ENCODE results near the gene PCDHB1. TPM values are rescaled to one million over a fixed set of nuclear protein-coding genes. Genes with fewer than 3 reads are reported as not detected.
"Not testable (repeated sequence)": the region's sequence is repeated elsewhere in the genome, so short reads cannot be mapped to it uniquely, and the experiment has no call there.

Gene PCDHB1
- total RNA-seq, 1 donor from 2014 or later, result not detected

DNA sequence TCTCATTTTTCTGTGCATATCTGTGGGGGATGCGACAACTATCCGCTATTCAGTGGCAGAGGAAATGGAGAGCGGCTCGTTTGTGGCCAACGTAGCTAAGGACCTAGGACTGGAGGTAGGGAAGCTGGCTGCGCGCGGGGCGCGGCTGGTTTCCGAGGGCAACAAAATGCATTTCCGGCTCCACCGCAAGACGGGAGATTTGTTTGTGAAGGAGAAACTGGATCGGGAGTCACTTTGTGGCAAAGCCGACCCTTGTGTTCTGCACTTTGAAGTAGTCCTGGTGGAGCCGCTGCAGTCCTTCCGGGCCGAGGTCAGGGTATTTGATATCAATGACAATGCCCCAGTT, 320 bp downstream of the PCDHB1 start:
- no peak for DNase-seq (ENCODE audit: low spot score)

DNA sequence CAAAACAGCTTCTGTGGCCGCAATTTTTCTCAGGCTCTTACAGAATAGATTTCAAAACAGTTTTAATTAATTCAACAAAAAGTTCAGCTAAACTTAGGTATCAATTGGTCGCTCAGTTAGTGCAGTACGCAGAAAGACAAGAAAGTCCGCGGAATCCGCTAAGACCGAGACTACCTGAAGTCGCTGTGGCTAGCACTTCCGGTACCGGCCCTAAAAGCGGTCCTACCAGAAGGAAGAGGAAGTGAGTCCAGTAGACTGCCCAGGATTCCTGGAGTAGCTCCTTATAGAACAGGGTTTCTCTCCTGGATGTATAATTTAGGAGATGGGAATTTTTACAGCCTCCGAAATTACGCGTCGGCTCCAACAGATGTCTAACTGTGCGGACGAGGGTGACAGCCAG, 26.7 kb downstream of the PCDHB1 start:
- no peak for ATAC-seq

More for the DNA sequence above, 320 bp downstream of the PCDHB1 start:
- peak; percentile 59 for ATAC-seq

DNA sequence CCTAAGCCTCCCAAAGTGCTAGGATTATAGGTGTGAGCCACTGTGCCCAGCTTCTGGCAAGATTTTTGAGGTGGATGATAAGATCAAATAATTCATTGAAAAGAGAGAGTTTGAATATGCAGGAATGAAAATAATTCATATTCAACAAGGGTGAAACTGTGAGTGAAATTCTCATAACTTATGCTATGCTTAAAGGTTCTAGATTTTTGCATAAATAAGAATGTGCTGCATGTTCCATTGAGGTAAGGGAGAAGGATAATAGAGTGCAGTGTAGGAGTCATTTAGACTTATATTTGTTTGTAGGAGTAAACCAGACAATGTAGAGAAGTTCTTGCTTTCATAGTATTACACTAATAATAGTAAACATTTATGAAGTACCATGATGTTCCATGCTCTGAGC, 31.1 kb downstream of the PCDHB1 start:
- DNase-seq (ENCODE audit: low spot score), result no peak
- no peak for ATAC-seq

More for the DNA sequence above, 26.7 kb downstream of the PCDHB1 start:
- no peak for DNase-seq (ENCODE audit: low spot score)

DNA sequence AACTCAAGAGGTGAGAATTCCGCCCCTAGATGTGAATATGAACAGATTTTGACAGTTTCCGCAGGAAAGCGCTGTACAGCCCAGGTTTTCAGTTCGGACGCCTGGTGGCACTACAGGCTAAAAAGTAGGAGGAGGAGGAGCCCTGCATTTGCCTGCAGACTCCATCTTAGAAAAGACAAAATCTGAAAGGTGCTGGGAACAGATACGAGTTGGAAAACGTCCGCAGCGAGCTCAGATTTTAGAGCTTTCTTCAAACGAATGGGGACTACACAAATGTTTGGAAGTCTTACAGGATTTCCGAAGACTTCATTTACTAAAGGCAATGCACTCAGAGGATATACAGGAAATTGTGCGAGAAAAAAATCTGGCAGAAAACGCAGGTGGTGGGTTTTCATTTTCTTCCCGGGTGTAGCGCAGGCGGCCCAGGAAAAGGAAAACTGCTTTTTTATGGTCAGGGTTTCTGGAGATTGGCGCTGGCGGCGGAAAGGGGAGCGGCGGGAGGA, 33.4 kb downstream of the PCDHB1 start:
- ATAC-seq, result peak; percentile 100
- DNase-seq (ENCODE audit: low spot score), result peak; percentile 55

DNA sequence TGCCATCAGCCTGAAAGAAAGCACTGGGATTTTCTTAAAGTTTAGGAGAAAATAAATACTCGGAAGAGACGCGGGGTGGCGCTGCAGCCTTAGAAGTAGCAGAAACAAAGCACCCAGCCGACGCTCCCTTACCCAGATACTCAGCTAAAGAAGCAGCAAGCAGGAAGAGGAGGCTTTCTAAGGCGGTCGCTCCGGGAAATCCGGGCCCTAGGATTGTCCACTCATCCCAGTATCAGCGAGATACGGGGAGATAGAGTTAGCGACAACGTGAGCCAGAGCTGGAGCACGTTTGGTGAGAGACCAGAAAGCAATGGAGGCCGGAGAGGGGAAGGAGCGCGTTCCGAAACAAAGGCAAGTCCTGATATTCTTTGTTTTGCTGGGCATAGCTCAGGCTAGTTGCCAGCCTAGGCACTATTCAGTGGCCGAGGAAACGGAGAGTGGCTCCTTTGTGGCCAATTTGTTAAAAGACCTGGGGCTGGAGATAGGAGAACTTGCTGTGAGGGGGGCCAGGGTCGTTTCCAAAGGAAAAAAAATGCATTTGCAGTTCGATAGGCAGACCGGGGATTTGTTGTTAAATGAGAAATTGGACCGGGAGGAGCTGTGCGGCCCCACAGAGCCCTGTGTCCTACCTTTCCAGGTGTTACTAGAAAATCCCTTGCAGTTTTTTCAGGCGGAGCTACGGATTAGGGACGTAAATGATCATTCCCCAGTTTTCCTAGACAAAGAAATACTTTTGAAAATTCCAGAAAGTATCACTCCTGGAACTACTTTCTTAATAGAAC, 43.5 kb downstream of the PCDHB1 start, which contains the start of gene PCDHB2:
Gene PCDHB2 (plus strand): TSS at position 135 of the 782 bp plus-strand sequence. CDS start 176 bp downstream, at position 311.
- DNase-seq (ENCODE audit: low spot score), result no peak
- no peak for ATAC-seq

DNA sequence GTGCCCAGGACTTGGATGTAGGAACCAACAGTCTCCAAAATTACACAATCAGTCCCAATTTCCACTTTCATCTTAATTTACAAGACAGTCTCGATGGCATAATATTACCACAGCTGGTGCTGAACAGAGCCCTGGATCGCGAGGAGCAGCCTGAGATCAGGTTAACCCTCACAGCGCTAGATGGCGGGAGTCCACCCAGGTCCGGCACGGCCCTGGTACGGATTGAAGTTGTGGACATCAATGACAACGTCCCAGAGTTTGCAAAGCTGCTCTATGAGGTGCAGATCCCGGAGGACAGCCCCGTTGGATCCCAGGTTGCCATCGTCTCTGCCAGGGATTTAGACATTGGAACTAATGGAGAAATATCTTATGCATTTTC, 44.1 kb downstream of the PCDHB1 start:
- no peak for ATAC-seq
- DNase-seq (ENCODE audit: low spot score), result no peak

DNA sequence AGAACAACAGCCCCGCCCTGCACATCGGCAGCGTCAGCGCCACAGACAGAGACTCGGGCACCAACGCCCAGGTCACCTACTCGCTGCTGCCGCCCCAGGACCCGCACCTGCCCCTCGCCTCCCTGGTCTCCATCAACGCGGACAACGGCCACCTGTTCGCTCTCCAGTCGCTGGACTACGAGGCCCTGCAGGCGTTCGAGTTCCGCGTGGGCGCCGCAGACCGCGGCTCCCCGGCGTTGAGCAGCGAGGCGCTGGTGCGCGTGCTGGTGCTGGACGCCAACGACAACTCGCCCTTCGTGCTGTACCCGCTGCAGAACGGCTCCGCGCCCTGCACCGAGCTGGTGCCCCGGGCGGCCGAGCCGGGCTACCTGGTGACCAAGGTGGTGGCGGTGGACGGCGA, 45.0 kb downstream of the PCDHB1 start:
- ATAC-seq; DNase-seq (ENCODE audit: low spot score): not testable (repeated sequence)

DNA sequence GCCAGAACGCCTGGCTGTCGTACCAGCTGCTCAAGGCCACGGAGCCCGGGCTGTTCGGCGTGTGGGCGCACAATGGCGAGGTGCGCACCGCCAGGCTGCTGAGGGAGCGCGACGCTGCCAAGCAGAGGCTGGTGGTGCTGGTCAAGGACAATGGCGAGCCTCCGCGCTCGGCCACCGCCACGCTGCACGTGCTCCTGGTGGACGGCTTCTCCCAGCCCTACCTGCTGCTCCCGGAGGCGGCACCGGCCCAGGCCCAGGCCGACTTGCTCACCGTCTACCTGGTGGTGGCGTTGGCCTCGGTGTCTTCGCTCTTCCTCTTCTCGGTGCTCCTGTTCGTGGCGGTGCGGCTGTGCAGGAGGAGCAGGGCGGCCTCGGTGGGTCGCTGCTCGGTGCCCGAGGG, 45.4 kb downstream of the PCDHB1 start:
- ATAC-seq; DNase-seq (ENCODE audit: low spot score): not testable (repeated sequence)

DNA sequence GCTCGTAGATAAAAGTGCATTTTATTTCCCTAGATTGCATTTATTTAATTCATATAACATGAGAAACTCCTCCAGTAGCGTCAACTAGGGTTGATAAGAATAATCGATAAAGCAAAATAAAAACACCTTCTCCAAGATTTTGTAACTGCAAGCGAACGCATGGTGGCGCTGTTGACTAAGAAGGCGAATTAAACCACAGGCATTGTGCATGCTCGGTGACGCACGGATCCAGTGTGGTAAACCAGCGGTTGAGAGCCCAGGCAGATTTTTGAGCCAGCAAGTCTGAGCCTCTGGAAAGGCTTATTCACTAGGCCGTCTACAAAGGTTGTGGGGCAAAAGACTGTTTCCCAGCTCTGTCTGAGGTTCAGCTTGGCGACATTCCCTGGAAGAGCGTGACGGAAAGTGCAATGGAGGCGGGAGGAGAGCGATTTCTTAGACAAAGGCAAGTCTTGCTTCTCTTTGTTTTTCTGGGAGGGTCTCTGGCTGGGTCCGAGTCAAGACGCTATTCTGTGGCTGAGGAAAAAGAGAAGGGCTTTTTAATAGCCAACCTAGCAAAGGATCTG, 49.1 kb downstream of the PCDHB1 start, which contains the start of gene PCDHB3:
Gene PCDHB3 (plus strand): TSS at position 231 of the 563 bp plus-strand sequence. CDS start 177 bp downstream, at position 408.
- DNase-seq (ENCODE audit: low spot score), result no peak
- ATAC-seq, result no peak

DNA sequence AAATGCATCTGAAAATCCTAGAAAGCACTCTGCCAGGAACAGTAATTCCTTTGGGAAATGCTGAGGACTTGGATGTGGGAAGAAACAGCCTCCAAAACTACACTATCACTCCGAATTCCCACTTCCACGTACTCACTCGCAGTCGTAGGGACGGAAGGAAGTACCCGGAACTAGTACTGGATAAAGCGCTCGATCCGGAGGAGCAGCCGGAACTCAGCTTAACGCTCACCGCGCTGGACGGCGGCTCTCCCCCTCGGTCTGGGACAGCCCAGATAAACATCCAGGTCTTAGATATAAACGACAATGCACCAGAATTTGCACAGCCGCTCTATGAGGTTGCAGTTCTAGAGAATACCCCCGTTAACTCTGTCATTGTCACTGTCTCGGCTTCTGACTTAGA, 49.9 kb downstream of the PCDHB1 start:
- no peak for ATAC-seq
- DNase-seq (ENCODE audit: low spot score), result no peak

DNA sequence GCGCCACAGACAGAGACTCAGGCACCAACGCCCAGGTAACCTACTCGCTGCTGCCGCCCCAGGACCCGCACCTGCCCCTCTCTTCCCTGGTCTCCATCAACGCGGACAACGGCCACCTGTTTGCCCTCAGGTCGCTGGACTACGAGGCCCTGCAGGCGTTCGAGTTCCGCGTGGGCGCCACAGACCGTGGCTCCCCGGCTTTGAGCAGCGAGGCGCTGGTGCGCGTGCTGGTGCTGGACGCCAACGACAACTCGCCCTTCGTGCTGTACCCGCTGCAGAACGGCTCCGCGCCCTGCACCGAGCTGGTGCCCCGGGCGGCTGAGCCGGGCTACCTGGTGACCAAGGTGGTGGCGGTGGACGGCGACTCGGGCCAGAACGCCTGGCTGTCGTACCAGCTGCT, 50.9 kb downstream of the PCDHB1 start:
- not testable (repeated sequence) for DNase-seq (ENCODE audit: low spot score)

DNA sequence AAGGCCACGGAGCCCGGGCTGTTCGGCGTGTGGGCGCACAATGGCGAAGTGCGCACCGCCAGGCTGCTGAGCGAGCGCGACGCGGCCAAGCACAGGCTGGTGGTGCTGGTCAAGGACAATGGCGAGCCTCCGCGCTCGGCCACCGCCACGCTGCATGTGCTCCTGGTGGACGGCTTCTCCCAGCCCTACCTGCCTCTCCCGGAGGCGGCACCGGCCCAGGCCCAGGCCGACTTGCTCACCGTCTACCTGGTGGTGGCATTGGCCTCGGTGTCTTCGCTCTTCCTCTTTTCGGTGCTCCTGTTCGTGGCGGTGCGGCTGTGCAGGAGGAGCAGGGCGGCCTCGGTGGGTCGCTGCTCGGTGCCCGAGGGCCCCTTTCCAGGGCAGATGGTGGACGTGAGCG, 51.3 kb downstream of the PCDHB1 start:
- ATAC-seq; DNase-seq (ENCODE audit: low spot score): not testable (repeated sequence)

More for the DNA sequence above, 50.9 kb downstream of the PCDHB1 start:
- not testable (repeated sequence) for ATAC-seq

DNA sequence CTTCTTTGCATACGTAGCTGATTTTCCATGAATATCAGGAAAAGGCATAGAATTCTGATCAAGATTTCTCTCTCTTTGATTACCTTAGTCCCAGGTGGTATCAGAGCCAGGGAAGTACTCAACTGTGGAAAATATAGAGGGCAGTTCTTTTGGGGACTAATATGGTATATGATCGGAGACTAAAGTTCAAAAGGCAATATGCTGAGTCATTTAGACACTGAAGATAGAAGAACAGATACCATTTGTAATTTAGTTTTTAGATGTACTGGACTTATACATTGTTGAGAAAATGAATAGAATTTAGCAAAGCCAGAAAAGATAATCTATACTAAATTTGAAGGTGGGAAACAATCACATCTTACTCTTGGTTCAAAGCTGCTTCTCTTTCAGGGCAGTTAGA, 54.2 kb downstream of the PCDHB1 start:
- no peak for ATAC-seq
- DNase-seq (ENCODE audit: low spot score), result no peak

Other genes starting within 250 kb of the PCDHB1 start
- gene PCDHA4, start 244.3 kb upstream of the PCDHB1 start, total RNA-seq, result 0.05 TPM
- not detected for gene PCDHA5, start 229.8 kb upstream of the PCDHB1 start, total RNA-seq
- gene PCDHA6, start 223.4 kb upstream of the PCDHB1 start, total RNA-seq, result not detected
- gene PCDHA7, start 217.1 kb upstream of the PCDHB1 start, total RNA-seq, result not detected
- not detected for gene PCDHA8, start 210.2 kb upstream of the PCDHB1 start, total RNA-seq
- gene PCDHA9, start 203.0 kb upstream of the PCDHB1 start, total RNA-seq, result not detected
- gene PCDHA10, start 195.5 kb upstream of the PCDHB1 start, total RNA-seq, result not detected
- gene PCDHA11, start 182.4 kb upstream of the PCDHB1 start, total RNA-seq, result 0.23 TPM
- 0.08 TPM for gene PCDHA12, start 176.1 kb upstream of the PCDHB1 start, total RNA-seq
- 0.28 TPM for gene PCDHA13, start 169.2 kb upstream of the PCDHB1 start, total RNA-seq
- 0.28 TPM for gene PCDHAC1, start 125.1 kb upstream of the PCDHB1 start, total RNA-seq
- gene PCDHAC2, start 84.9 kb upstream of the PCDHB1 start, total RNA-seq, result 0.86 TPM
- gene PCDHB2, start 43.2 kb downstream of the PCDHB1 start, total RNA-seq, result 0.08 TPM
- gene PCDHB3, start 49.1 kb downstream of the PCDHB1 start, total RNA-seq, result 0.15 TPM
- 0.35 TPM for gene PCDHB4, start 70.4 kb downstream of the PCDHB1 start, total RNA-seq
- 0.33 TPM for gene PCDHB5, start 83.8 kb downstream of the PCDHB1 start, total RNA-seq
- 0.10 TPM for gene PCDHB6, start 98.7 kb downstream of the PCDHB1 start, total RNA-seq
- gene PCDHB7, start 121.3 kb downstream of the PCDHB1 start, total RNA-seq, result 0.25 TPM
- not detected for gene PCDHB8, start 126.4 kb downstream of the PCDHB1 start, total RNA-seq
- 0.58 TPM for gene PCDHB16, start 131.0 kb downstream of the PCDHB1 start, total RNA-seq
- gene PCDHB9, start 135.8 kb downstream of the PCDHB1 start, total RNA-seq, result 0.05 TPM
- gene PCDHB10, start 141.0 kb downstream of the PCDHB1 start, total RNA-seq, result 0.28 TPM
- 0.20 TPM for gene PCDHB11, start 148.3 kb downstream of the PCDHB1 start, total RNA-seq
- gene PCDHB12, start 157.3 kb downstream of the PCDHB1 start, total RNA-seq, result 0.28 TPM
- gene PCDHB13, start 162.5 kb downstream of the PCDHB1 start, total RNA-seq, result 0.65 TPM
- 0.75 TPM for gene PCDHB14, start 172.0 kb downstream of the PCDHB1 start, total RNA-seq
- 0.38 TPM for gene PCDHB15, start 194.0 kb downstream of the PCDHB1 start, total RNA-seq